Measurements from ENCODE around the gene HSD17B12. TPM values are rescaled to one million over a fixed set of nuclear protein-coding genes. Genes with fewer than 3 reads are reported as not detected.

The HSD17B12 gene
- total and polyA plus RNA-seq, 2 of the 13 experiments (the other 11 are each of a cell fraction or from before 2014, with no cell fraction given) = 50.3 to 117 TPM

DNA sequence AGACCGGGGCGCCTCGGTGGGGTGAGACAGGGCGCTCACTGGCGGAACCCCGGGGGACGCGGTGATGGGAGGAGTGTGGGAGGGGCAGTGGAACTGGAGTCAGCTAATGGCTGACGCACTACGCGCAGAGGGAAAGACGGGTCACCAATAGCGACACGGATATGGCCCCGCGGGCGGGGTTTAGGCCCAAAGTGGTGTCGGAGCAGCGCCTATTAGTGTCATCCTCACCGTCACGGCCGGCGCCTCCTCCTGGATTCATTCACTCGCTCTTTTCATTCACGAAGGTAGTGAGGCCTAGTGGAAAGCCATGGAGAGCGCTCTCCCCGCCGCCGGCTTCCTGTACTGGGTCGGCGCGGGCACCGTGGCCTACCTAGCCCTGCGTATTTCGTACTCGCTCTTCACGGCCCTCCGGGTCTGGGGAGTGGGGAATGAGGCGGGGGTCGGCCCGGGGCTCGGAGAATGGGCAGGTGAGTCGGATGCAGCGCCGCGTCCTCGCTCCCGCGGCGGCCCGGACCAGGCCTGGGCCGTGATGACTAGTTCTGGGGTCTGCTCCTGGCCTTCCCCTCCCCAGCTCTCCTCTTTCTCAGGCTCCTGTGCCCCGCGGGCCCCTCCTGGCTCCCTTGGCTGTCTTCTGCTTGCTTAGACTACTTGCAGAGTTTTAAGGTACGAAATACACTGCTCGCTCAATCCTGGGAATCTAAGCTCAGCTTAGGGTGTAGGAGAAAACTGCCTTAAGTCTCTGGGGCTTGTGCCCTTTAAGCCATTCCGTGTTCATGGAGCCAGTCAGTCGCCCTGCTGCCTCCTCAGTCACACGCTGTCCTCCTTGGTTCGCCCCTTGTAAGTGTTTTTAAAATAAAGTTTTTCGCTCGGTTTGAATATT is at the start of gene HSD17B12 (continued):
- no peak for TF ChIP-seq ZFAT (CRISPR knock-in tag; conservative IDR thresholded peaks at IDR 0.05)
- TF ChIP-seq ARID2 (CRISPR knock-in tag; IDR thresholded peaks at IDR 0.05; ENCODE audit: borderline replicate concordance) = peak; percentile 64; the same call in 1 of the 2 replicates
- no peak for TF ChIP-seq ZKSCAN8 (CRISPR knock-in tag; IDR thresholded peaks at IDR 0.05; ENCODE audit: borderline replicate concordance)
- TF ChIP-seq, protein P1, sequence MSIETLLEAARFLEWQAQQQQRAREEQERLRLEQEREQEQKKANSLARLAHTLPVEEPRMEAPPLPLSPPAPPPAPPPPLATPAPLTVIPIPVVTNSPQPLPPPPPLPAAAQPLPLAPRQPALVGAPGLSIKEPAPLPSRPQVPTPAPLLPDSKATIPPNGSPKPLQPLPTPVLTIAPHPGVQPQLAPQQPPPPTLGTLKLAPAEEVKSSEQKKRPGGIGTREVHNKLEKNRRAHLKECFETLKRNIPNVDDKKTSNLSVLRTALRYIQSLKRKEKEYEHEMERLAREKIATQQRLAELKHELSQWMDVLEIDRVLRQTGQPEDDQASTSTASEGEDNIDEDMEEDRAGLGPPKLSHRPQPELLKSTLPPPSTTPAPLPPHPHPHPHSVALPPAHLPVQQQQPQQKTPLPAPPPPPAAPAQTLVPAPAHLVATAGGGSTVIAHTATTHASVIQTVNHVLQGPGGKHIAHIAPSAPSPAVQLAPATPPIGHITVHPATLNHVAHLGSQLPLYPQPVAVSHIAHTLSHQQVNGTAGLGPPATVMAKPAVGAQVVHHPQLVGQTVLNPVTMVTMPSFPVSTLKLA (IDR thresholded peaks at IDR 0.05) = no peak
- no peak for TF ChIP-seq PCBP2 (optimal IDR thresholded peaks at IDR 0.05; ENCODE audit: low read depth, low read length, poor library complexity, severe bottlenecking)
- no peak for TF ChIP-seq ZNF570 (CRISPR knock-in tag; IDR thresholded peaks at IDR 0.05; ENCODE audit: borderline replicate concordance)
- TF ChIP-seq ZNF724P (CRISPR knock-in tag; IDR thresholded peaks at IDR 0.05; ENCODE audit: borderline replicate concordance) = no peak
- TF ChIP-seq, protein P2, sequence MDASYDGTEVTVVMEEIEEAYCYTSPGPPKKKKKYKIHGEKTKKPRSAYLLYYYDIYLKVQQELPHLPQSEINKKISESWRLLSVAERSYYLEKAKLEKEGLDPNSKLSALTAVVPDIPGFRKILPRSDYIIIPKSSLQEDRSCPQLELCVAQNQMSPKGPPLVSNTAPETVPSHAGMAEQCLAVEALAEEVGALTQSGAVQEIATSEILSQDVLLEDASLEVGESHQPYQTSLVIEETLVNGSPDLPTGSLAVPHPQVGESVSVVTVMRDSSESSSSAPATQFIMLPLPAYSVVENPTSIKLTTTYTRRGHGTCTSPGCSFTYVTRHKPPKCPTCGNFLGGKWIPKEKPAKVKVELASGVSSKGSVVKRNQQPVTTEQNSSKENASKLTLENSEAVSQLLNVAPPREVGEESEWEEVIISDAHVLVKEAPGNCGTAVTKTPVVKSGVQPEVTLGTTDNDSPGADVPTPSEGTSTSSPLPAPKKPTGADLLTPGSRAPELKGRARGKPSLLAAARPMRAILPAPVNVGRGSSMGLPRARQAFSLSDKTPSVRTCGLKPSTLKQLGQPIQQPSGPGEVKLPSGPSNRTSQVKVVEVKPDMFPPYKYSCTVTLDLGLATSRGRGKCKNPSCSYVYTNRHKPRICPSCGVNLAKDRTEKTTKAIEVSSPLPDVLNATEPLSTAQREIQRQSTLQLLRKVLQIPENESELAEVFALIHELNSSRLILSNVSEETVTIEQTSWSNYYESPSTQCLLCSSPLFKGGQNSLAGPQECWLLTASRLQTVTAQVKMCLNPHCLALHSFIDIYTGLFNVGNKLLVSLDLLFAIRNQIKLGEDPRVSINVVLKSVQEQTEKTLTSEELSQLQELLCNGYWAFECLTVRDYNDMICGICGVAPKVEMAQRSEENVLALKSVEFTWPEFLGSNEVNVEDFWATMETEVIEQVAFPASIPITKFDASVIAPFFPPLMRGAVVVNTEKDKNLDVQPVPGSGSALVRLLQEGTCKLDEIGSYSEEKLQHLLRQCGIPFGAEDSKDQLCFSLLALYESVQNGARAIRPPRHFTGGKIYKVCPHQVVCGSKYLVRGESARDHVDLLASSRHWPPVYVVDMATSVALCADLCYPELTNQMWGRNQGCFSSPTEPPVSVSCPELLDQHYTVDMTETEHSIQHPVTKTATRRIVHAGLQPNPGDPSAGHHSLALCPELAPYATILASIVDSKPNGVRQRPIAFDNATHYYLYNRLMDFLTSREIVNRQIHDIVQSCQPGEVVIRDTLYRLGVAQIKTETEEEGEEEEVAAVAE (CRISPR knock-in tag; IDR thresholded peaks at IDR 0.05; ENCODE audit: borderline replicate concordance) = no peak
- TF ChIP-seq, protein P3, sequence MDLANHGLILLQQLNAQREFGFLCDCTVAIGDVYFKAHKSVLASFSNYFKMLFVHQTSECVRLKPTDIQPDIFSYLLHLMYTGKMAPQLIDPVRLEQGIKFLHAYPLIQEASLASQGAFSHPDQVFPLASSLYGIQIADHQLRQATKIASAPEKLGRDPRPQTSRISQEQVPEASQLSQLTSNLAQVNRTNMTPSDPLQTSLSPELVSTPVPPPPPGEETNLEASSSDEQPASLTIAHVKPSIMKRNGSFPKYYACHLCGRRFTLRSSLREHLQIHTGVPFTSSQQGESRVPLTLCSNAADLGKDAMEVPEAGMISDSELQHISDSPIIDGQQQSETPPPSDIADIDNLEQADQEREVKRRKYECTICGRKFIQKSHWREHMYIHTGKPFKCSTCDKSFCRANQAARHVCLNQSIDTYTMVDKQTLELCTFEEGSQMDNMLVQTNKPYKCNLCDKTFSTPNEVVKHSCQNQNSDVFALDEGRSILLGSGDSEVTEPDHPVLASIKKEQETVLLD (CRISPR knock-in tag; IDR thresholded peaks at IDR 0.05; ENCODE audit: low read depth) = no peak
- TF ChIP-seq ZFP36L2 (CRISPR knock-in tag; IDR thresholded peaks at IDR 0.05) = no peak
- TF ChIP-seq, protein P4, sequence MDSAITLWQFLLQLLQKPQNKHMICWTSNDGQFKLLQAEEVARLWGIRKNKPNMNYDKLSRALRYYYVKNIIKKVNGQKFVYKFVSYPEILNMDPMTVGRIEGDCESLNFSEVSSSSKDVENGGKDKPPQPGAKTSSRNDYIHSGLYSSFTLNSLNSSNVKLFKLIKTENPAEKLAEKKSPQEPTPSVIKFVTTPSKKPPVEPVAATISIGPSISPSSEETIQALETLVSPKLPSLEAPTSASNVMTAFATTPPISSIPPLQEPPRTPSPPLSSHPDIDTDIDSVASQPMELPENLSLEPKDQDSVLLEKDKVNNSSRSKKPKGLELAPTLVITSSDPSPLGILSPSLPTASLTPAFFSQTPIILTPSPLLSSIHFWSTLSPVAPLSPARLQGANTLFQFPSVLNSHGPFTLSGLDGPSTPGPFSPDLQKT (CRISPR knock-in tag; IDR thresholded peaks at IDR 0.05; ENCODE audit: borderline replicate concordance) = no peak
- TF ChIP-seq BRD4 (CRISPR knock-in tag; IDR thresholded peaks at IDR 0.05) = peak; percentile 51; the same call in 1 of the 2 replicates
- TF ChIP-seq ZNF605 (CRISPR knock-in tag; IDR thresholded peaks at IDR 0.05) = peak; percentile 67; the same call in 1 of the 2 replicates
- no peak for TF ChIP-seq NR2F6 (IDR thresholded peaks at IDR 0.05)
- TF ChIP-seq NR2F6 (CRISPR knock-in tag; IDR thresholded peaks at IDR 0.05) = no peak
- no peak for TF ChIP-seq ZMYM2 (CRISPR knock-in tag; IDR thresholded peaks at IDR 0.05)
- peak; percentile 67; the same call in 1 of the 2 replicates for TF ChIP-seq ZSCAN9 (CRISPR knock-in tag; IDR thresholded peaks at IDR 0.05; ENCODE audit: borderline replicate concordance)
- peak; percentile 40; the same call in 1 of the 2 replicates for TF ChIP-seq ZNF317 (CRISPR knock-in tag; IDR thresholded peaks at IDR 0.05)
- TF ChIP-seq MAF1 (CRISPR knock-in tag; IDR thresholded peaks at IDR 0.05; ENCODE audit: borderline replicate concordance) = no peak; the same call in 1 of the 2 replicates
- TF ChIP-seq MXI1 (IDR thresholded peaks at IDR 0.05; ENCODE audit: borderline replicate concordance, low read depth, low read length) = no peak; the same call in 2 of the 3 replicates
- no peak for TF ChIP-seq ZNF251 (CRISPR knock-in tag; IDR thresholded peaks at IDR 0.05)
